ENCODE results near the gene PTPRE.

The PTPRE gene

GRCh38 chr10:127906548-127907377, at the start of gene PTPRE:
Gene PTPRE, plus strand, starts transcription at chr10:127907103. Its CDS starts 133,779 bp downstream, at chr10:128040882.
- DNase-seq = peak; percentile 89 to 98 (median 96)

- DNase-seq = no peak
These were observed 46.3 kb upstream of the PTPRE start for GRCh38 chr10:127860592-127860991.

- no peak for DNase-seq
These were observed 43.6 kb upstream of the PTPRE start for GRCh38 chr10:127863231-127863825.

- DNase-seq = no peak
These were observed 40.5 kb upstream of the PTPRE start for GRCh38 chr10:127866276-127867013.

GRCh38 chr10:127867805-127868204, 39.1 kb upstream of the PTPRE start:
- DNase-seq = no peak

- DNase-seq = no peak
These were observed 37.6 kb upstream of the PTPRE start for GRCh38 chr10:127869329-127869728.

GRCh38 chr10:127871631-127872010, 35.3 kb upstream of the PTPRE start:
- DNase-seq = no peak

- no peak for DNase-seq
These were observed 34.7 kb upstream of the PTPRE start for GRCh38 chr10:127872011-127872761.

- DNase-seq = peak; percentile 39 to 51 (median 46)
These were observed 33.9 kb upstream of the PTPRE start for GRCh38 chr10:127872871-127873600.

DNA sequence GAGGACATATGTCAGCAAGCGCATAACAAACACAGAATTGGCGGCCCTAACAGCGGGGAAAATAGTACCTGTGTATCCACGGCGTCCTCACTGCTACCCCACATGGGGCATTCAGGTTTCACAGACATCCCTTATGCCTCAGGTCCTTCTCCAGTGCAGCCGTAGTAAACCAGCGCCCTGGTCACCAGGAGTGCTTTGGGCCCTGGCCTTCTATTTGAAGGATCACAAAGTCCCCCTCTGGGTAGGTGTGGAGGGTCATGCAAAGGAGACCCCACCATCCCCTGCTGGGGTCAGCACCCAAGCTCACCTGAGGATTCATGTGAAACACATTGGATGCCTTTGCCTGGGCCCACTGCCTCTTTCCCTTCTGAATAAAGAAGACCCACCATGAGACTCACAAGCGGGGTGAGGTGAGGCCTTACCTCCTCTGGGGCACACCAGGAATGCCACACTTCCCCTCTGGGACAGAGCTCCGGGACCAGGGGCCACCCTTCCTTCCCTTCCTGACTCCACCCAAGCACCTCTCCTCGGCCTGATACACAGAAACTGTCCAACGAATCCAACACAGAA, 32.9 kb upstream of the PTPRE start:
- DNase-seq = no peak

GRCh38 chr10:127874671-127875448, 32.0 kb upstream of the PTPRE start:
- DNase-seq = peak; percentile 33 to 64 (median 44)

GRCh38 chr10:127875449-127875765, 31.5 kb upstream of the PTPRE start:
- no peak for DNase-seq

GRCh38 chr10:127875916-127876315, 31.0 kb upstream of the PTPRE start:
- DNase-seq = no peak

- no peak for DNase-seq
These were observed 29.8 kb upstream of the PTPRE start for GRCh38 chr10:127877116-127877515.

GRCh38 chr10:127877699-127878098, 29.2 kb upstream of the PTPRE start:
- DNase-seq = peak in 1 of 3 donors; percentile 29

DNA sequence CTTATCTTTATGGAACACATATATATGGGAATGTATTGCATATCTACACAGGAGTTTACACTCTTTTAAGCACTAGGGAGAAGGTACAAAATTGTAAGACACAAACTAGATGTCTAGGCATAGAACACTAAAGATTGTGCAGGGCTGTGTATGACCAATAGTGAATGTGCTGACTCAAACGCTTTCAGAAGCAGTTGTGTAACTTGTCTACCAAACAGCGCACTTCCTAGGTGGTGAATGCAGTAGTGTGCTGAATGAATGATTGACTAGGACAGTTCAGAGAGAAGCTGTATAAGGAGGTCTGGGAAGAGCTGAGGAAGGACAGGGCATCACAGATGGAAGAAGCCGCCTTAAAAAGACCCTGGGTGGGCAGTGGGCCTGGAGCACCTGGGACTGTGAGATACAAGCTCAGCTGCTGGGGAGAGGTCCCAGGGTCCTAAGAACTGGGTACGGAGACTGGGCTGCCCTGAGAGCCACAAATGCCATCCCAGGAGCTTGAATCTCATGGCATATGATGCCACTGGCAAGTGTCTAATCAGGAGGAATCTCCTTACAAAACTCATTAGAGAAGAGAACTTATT, 28.3 kb upstream of the PTPRE start:
- DNase-seq = peak; percentile 54 to 73 (median 72)

DNA sequence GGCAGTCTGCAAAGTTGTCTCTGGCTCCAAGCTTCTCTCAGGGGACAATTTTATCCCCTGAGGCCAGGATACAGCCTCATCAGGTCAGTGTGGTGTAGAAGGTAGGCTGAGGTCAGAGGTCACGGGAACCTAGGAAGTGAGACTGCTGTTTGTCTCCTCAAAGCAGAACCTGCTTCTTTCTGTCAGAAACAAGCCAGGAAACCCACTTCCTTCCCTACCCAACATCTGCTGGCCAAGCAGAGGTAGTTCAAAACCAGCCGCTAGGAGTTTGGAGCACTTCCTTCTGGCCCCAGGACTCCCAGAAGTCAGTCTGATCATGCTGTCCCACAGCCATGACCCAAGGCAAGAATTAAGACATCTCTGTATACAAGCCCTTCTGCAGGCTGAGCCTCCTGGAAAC, 26.3 kb upstream of the PTPRE start:
- peak; percentile 57 to 67 (median 64) for DNase-seq

DNA sequence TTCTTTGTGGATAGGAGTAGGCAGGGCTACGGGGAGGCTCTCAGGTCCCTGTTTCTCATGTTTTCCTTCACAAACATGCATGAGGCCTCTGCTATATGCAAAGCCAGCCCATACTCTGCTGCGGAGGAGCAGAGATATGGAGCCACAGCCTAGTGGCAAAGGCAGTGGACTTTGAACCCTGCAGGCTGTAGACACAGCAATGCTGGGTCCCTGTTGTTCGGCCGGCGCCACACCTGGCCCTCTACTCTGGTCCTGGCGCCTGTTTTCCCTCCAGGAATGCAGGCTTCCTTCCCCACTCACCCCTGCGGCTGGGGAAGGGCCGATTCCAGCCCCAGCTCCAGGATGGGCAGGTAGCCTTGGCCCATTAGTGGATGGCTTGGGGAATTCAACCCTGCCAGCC, 25.6 kb upstream of the PTPRE start:
- DNase-seq = no peak

- no peak for DNase-seq
These were observed 24.5 kb upstream of the PTPRE start for GRCh38 chr10:127882391-127882790.

DNA sequence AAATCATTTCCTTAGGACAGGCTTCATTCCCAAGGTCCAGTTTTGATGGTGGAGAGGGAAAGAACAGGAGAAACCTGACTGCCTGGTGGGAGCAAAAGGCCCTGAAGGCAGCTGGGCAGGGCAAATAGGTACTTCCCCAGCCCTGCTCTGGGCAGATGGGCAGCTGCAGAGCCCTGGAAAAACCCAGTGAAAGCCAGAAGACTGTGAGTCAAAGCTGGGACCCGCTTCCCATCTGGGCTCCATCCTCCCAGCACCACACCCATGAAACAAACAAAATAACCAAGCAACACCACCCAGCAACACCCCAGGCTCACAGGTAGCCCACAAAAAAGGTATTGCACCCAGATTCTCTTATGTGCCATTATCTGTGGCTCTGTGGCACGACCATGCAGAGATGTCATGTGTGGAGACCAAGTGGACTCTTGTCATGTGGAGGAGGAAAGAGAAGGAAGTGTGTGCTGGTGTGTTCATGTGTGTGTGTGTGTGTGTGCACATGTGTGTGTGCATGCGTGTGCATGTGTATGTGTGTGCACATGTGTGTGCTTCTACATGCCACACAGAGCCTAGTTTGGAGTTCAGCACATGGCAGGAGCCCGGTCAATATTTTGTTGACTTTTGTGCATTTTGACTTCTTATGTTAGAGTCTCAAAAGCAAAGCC, 24.0 kb upstream of the PTPRE start:
- DNase-seq = peak; percentile 86 to 92 (median 87)

Data from suppressor macrophage treated with lipopolysaccharide for 1 hour (primary cell).